BE2C (cell line): ENCODE measurements around the gene HDAC7.

ENCODE experiments used
- DNase-seq: peaks from one replicate; pipeline ENCODE4 v3.0.0-alpha.2; 2020
- H3K27me3 ChIP-seq: fragments of 250-450 bp; sonication (Bioruptor Pico); 2 replicates; pipeline ENCODE4 v1.5.1; 2020; ENCODE audit warnings: mild to moderate bottlenecking
- H3K36me3 ChIP-seq: fragments of 250-450 bp; sonication (Bioruptor Pico); 2 replicates; pipeline ENCODE4 v1.5.1; 2020; ENCODE audit warnings: mild to moderate bottlenecking
- H3K4me1 ChIP-seq: fragments of 250-450 bp; sonication (Bioruptor Pico); 2 replicates; pipeline ENCODE4 v1.5.1; 2020
- H3K4me3 ChIP-seq: 2 replicates; pipeline ENCODE4 v1.5.1; 2011; ENCODE audit warnings: low read depth, low read length
- H3K9me3 ChIP-seq: fragments of 250-450 bp; sonication (Bioruptor Pico); 2 replicates; pipeline ENCODE4 v1.5.1; 2020
- TF ChIP-seq, protein P1 (sequence below): IDR thresholded peaks from 2 replicates; pipeline ENCODE4 v1.5.1; 2012; ENCODE audit warnings: mild to moderate bottlenecking, low read depth, low read length

HDAC7 gene

DNA sequence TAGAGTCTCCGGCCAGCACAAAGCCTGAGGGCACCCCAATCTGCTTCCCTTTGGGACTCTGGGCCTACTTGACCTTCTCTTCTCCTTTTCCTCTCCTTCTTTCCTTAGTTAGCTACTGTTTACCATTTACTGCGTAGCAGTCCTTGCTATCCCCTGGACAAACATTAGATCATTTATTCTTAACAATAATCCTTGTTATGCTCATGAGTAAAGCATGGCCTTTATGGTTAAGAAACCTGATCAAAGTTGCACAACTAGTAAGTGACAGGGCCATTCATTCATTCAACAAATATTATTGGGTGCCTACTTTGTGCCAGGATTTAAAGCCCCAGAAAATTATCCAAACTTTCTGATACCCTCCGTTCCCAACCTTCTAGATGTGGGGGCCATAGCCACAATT is 3.2 kb upstream of the HDAC7 start:
- TF ChIP-seq, protein P1, sequence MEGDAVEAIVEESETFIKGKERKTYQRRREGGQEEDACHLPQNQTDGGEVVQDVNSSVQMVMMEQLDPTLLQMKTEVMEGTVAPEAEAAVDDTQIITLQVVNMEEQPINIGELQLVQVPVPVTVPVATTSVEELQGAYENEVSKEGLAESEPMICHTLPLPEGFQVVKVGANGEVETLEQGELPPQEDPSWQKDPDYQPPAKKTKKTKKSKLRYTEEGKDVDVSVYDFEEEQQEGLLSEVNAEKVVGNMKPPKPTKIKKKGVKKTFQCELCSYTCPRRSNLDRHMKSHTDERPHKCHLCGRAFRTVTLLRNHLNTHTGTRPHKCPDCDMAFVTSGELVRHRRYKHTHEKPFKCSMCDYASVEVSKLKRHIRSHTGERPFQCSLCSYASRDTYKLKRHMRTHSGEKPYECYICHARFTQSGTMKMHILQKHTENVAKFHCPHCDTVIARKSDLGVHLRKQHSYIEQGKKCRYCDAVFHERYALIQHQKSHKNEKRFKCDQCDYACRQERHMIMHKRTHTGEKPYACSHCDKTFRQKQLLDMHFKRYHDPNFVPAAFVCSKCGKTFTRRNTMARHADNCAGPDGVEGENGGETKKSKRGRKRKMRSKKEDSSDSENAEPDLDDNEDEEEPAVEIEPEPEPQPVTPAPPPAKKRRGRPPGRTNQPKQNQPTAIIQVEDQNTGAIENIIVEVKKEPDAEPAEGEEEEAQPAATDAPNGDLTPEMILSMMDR: no peak
- no peaks in the 10 kb centered on the region for H3K36me3 ChIP-seq
- H3K27me3 ChIP-seq: no peaks in the 10 kb centered on the region
- DNase-seq: no peak
- H3K4me1 ChIP-seq: peaks cover 6% of the 10 kb centered on the region
- no peaks in the 10 kb centered on the region for H3K9me3 ChIP-seq
- no peak overlapping the region for H3K4me3 ChIP-seq

DNA sequence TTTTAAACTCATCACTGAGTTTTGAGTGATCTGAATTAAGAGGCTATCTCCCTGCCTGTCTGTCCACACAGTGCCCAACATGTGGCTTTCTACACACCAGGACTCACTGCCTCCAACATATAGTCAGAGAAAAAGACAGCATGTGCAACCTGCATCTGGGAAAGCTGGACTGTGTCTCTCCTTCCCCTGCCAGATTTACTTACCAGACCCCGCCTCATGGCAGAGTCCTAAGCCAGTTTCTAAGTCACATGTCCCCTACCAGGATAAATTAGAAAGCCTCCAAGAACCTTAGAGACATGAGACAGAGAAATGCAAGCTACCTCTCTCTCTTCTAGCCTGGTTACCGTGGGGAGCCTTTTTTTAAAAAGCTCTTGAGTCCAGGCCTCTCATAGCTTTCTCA is 2.7 kb upstream of the HDAC7 start:
- no peak for DNase-seq
- Histone ChIP-seq H3K36me3 (no peaks in the 10 kb centered on the region), H3K4me1 (peaks cover 6% of the 10 kb centered on the region), H3K27me3 (no peaks in the 10 kb centered on the region), H3K9me3 (no peaks in the 10 kb centered on the region), H3K4me3 (no peak overlapping the region)
- TF ChIP-seq, protein P1: no peak

DNA sequence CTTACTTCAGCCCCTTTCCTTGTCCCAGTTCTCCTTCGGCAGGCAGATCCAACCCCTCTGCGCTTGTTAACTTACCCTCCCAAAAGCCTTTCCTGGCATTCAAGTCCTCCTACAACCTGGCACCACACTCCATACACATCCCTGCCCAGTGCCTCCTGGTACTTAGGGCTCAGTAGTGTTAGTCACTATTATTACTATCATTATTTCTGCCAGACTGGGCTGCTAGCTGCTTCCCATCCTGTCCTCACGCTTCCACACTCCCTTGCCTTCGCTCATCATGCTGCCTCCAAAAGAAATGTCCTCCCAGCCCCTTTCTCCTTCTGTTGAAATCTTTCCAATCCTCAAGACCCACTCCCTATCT is 1.6 kb upstream of the HDAC7 start:
- no peak for DNase-seq
- Histone ChIP-seq H3K27me3 (no peaks in the 10 kb centered on the region), H3K4me3 (no peak overlapping the region), H3K36me3 (no peaks in the 10 kb centered on the region), H3K9me3 (no peaks in the 10 kb centered on the region), H3K4me1 (peaks cover 13% of the 10 kb centered on the region)
- TF ChIP-seq, protein P1: no peak

DNA sequence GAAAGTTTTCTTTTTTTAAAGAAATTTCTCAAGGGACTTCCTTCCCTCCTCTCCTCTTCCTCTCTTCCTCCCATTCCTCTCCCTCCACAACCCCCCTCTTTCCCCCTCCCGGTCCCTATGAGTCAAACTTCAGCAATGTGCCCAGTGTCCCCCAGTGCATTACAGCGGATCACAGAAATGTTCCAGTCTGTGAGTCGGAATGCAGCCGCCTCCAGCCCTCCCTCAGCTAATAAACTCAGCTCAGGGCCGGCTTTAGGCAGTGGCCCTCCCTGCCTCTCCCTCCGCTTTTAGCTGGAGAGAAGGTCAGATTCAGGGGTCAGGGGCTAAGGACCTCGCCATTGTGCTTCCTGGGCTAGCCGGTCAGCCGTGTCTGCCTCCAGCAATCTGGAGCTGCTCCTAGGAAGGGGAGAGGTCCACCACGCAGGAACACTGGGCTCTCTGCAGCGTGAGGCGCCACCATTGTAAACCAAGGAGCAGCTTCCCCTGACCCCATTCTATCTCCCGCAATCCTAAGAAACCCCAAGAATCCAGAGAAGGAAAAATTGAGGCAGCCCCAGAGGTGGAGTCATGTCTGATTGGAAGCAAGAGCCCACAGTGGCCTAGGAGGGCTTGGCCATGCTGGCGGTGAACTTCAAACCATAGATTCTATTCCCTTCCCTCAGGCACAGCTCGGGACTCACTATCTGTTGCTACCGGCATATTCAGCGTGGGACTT is 1.1 kb upstream of the HDAC7 start:
- TF ChIP-seq, protein P1: no peak
- H3K4me1 ChIP-seq: peaks cover 15% of the 10 kb centered on the region
- no peak for DNase-seq
- no peaks in the 10 kb centered on the region for H3K36me3 ChIP-seq
- peak overlapping the region; percentile 69 for H3K4me3 ChIP-seq
- no peaks in the 10 kb centered on the region for H3K27me3 ChIP-seq
- no peaks in the 10 kb centered on the region for H3K9me3 ChIP-seq

DNA sequence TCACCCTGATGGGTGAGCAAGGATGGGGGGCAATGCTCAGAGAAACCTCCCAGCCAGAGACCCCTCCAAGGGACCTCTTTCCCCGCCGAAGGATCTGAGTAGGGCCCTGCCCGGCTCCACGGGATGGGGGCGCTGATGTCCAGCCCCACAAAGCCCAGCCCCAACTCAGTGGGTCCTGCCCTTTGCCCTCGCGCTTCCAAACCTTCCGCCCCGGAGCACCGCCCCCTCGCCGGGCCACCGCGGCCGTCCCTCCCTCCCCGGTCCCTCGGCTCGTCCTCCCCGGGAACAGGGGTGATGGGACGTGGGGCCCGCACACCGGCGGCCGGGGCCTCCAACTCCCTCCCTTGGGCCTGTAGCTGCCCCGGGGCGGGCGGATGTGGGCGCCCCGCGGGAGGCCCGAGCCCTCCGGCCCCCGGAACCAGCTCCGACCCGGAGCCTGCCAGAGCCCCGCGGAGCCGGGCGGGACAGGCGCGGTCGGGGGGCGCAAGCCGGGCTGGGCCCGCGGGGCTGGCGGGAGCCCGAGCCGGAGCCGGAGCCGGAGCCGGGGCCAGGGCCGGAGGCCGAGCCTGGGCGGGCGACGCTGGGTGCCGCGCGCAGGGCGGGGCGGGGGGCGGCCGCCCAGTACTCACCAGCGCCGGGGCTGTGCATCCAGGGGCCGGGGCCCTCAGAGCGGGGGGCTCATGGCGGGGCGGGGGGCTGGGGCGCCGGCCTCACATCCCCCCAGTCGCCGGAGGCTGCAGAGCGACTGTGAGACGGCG is 386 bp downstream of the HDAC7 start:
- no peak for DNase-seq
- no peaks in the 10 kb centered on the region for H3K27me3 ChIP-seq
- H3K36me3 ChIP-seq: no peaks in the 10 kb centered on the region
- TF ChIP-seq, protein P1: 0 out of 2 replicates have a peak, but pooled peaks have one; percentile 6
- H3K9me3 ChIP-seq: no peaks in the 10 kb centered on the region
- H3K4me3 ChIP-seq: peak overlapping the region; percentile 69
- peaks cover 15% of the 10 kb centered on the region for H3K4me1 ChIP-seq
